GM21360 (cell line): ENCODE results near the gene TANC1.

Source experiments
- ATAC-seq: cut with Tn5 transposase; IDR thresholded peaks from one replicate; pipeline ENCODE4 v1.9.1; 2021; ENCODE audit warnings: mild to moderate bottlenecking, moderate library complexity; ENCODE audit not compliant: unreplicated experiment

Gene TANC1

DNA sequence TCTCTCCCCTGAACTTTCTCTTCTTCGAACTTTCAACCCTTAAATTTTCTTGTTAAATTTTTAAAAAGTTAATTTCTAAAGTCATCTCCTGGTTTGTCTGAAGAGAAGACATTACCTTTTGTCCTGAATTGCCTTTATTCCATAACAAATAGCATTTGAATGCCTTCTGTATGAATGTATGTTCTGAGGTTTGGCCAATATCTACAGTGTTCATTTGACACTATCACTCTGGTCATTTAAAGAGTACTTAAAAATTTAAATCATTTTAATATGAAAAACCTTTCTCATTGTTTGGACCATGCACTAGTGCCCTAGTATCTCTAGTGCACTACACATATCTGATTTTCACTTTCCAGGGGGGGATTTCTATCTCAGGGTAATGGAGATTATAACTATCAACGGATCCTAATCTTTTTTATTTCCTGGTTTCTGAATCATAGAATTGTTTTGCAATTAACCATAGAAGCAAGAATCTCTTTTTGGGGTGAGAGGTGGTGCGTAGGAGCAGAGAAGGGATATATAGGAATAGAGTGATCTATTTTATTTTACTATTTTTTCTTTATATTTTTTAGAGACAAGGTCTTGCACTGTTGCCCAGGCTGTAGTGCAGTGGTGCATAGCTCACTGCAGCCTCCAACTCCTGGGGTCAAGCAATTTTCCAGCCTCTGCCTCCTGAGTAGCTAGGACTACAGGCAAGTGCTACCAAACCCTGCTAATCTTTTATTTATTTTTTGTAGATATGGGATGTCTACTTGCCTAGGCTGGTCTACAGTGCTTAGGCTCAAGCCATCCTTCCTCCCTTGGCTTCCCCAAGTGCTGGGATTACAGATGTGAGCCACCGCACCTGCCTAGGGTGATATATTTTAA is 25.5 kb downstream of the TANC1 start:
- ATAC-seq: no peak

GRCh38 chr2:158994920-158995676 is 26.7 kb downstream of the TANC1 start:
- ATAC-seq: peak; percentile 55

- ATAC-seq: no peak
These were observed 27.2 kb downstream of the TANC1 start for GRCh38 chr2:158995677-158996049.

DNA sequence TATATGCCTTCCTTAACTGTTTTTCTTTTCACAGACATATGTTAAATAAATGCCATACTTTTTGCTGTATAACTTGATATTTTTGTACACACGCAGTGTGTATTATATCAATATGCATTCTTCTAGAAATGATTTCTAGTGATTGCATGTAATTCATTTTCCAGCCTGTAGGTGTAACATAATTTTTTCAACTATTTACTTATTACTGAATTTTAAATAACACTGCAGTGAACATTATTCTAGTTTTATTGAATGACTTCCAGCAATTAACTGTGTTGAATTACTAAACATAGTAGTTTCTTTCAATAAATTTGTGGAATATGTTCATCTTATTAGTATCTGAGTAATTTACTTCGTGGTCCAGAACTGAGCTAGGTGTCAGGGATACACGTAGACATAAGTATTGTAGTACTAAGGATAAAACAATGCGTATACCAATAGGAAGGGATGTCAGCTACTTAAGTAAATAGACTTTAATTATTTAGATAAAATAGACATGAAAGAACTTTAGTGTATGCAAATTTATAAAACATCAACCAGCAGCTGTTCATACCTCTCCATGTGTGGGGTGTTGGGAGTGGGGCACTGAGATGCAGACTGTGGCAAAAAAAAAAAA is 28.0 kb downstream of the TANC1 start:
- ATAC-seq: no peak

DNA sequence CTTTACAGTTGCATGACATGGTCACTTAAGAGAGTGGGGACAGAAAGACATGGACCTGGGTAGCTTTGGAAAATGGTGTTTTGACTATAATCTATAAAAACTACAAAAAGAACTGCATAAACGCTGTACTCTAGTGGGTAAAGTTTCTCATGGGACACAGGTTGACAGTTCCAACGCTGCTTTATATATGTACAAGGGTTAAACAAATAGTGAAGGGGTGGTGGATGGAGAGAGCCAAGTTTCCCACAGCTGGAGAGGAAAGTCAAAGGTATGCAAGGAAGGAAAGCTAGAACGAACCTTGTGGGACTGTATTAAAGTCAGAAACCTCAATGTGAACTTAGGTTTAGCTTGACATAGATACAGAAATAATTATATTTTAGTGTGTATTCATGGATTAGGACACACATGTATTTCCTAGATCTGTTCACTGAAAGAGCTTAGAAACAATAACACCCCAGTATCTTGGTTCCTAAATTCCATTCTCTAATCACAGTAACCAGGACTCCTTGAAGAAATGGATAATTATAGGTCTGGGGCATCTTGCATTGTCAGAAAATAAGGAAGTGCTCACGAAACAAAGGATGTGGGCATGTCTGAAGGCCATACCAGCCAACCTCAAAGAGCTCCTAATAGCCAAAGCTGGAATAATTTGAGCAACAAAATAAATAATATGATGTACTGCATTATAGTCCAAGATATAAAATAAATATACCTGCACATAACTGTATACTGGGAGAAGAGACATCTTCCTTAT is 28.8 kb downstream of the TANC1 start:
- no peak for ATAC-seq

- ATAC-seq: no peak
These were observed 30.3 kb downstream of the TANC1 start for GRCh38 chr2:158998551-158999248.

GRCh38 chr2:158999458-158999857 is 31.0 kb downstream of the TANC1 start:
- no peak for ATAC-seq

DNA sequence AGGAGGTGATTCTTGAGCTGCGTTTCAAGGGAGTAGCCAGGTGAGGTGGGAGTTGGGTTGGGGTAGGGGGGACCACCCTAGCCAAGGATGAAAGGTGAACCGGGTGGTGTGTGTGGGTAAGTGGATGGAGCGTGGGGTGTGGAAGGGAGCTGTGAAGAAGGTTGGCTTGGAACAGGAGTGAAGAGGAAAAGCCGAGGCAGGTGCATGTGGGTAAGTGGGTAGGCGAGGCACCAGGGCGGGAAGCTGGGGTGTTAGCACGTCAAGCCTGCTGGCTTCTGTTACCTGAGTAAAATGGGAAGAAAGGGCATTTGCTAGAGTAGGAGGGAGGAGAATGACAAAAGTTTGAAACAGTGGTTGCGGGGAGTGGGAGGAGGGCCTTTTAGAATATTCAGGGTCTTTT is 31.6 kb downstream of the TANC1 start:
- no peak for ATAC-seq

DNA sequence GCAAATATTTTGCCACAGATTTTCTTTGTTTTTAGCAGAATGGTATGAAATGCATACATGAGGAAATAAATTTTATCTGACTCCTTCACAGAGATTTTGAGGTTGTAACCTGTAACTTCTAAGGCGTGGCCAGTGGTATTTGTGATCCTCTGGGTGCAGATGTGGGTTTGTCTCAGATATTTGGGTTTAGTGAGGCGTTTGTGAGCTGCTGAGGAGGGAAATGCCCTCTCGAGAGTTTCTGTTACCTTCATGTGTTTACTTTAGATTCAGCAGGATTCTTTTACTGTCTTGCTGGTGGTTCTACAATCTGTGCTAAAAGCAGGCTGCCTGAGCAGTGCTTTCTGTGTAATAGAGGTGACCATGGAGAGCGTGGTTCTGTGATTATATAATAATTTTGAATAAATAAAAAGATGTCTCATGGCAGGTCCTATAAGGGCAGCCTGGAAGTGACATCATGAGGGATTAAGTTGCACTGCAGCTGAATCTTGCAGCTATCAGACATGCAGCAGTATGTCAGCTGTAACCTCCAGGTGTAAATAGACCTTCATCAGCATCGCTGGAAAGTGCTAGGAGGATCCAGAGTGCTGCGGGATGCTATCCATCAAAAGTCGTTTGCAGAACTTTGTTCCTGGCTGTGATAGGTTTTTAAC is 34.1 kb downstream of the TANC1 start:
- ATAC-seq: no peak

DNA sequence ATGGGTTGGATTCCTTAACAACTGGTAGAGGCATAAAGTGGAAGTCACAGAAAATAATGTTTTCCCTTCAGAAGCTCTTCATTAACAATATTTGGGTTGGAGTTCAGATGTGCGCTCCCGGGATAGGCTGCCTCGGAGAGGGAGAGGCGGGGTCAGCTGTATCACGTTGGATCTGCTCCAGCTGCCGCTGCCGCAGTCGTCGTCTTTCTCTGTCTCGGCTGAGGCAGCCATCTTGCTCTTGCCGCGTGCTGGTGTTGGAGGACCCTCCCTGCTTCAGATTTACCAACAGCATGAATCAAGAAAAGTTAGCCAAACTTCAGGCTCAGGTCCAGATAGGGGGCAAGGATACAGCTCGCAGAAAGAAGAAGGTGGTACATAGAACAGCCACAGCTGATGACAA is 35.1 kb downstream of the TANC1 start:
- no peak for ATAC-seq

GRCh38 chr2:159004849-159005248 is 36.4 kb downstream of the TANC1 start:
- ATAC-seq: no peak

DNA sequence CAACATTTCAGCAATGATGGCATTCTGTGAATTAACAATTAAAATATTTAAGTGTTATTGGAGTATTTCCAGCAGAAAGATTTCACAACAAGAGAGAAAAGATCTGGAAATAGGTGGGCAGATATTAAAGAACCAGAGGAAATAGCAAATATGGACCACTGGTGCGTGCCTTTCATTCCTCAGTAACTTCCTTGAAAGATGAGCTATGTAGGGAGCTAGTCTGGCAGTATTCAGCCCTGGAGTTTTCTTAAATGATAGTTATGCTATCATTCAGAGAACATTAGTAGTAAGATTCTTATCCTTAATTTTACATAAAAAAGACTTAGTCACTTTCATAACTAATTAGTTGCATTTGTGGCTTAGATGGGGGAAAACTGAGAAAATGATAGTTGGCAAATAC is 41.5 kb downstream of the TANC1 start:
- ATAC-seq: no peak

- ATAC-seq: no peak
These were observed 41.9 kb downstream of the TANC1 start for GRCh38 chr2:159010340-159010739.

GRCh38 chr2:159010963-159011362 is 42.5 kb downstream of the TANC1 start:
- ATAC-seq: no peak

DNA sequence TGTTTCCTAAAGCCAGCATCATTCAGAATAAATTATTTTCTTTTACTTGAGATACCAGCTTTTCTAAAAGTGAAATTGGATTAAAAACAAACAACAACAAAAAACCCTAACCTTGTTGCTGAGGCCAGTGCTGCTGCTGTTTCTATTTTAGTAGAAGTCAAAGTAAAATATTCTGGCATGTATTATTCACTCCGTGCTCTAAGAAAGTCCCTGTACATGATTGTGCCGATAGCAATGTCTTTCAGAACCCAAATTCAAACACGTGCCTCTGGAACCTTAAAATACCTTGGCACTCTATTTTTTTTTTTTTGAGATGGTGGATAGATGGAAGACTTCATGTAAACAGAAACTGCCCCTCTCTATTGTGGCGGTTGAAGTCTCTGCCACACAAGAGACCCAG is 43.7 kb downstream of the TANC1 start:
- ATAC-seq: no peak

DNA sequence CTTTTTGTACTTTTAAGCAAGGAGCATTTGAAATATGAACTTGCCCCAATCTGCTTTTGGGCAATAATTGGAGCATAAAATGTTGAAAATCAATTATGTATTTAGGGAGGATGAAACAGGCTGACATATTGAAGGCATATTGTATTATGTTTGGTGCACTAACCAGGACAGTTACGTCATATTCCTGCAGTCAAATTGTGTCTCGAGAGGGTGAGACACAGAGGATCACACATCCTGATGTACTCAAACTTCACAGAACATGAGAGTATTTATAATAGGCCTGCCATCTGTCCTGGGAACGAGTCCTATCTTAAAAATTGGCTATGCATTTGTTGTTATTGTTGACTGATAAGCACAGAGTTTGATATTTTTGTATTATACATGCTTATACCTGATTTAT is 44.7 kb downstream of the TANC1 start:
- no peak for ATAC-seq

DNA sequence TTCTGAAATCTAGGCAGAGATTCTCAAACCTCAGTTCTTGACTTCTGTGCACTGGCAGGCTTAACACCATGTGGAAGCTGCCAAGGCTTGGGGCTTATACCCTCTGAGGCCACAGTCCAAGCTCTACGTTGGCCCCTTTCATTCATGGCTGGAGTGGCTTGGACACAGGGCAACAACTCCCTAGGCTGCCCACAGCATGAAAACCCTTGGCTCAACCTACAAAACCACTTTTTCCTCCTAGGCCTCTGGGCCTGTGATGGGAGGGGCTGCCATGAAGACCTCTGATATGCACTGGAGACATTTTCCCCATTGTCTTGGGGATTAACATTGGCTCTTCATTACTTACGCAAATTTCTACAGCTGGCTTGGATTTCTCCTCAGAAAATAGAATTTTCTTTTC is 46.7 kb downstream of the TANC1 start:
- ATAC-seq: no peak

DNA sequence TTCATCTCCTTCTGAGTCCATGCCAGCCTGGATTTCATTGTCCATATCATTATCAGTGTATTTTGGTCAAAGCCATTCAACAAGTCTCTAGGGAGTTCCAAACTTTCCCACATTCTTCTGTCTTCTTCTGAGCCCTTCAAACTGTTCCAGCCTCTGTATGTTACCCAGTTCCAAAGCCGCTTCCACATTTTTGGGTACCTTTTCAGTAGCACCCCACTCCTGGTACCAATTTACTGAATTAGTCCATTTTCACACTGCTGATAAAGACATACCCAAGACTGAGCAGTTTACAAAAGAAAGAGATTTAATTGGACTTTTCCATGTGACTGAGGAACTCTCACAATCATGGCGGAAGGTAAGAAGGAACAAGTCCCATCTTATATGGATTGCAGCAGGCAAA is 47.4 kb downstream of the TANC1 start:
- no peak for ATAC-seq

DNA sequence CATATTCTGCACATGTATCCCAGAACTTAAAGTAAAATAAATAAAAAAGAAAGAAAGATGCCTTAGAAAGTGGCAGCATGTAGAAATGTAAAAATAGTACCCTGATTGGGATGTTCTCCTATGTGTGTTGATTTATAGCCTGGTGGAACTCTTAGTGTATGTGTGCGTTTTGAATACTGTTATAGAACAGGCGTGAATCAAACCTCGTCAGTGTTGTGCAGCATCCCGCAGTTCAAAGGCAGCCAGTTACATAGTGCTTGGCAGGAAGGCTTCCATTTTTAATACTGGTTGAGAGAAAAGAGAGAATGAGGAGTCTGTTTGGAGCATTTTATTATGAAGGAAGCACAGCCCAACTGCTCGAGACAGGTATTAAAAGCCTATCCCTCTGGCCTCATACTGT is 49.4 kb downstream of the TANC1 start:
- no peak for ATAC-seq

DNA sequence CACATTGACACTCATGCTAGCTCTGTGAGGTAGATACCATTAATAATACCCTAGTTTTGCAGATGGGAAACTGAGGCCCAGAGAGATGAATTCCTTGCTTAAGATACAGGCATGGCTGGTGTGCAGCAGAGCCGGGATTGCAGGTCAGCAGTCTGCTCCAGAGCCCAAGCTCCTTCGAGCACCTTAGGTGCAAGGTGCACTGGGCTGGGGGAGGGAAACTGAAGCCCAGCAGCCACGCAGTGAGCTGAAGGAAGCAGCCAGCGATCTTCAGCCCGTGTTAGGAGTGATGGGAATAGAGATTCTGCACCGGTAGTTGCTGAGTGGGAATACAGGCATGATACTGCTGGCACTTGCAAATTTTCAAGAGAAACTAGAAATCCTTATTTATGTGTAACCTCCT is 50.6 kb downstream of the TANC1 start:
- ATAC-seq: no peak
